ENCODE measurements around the gene VWA5A. TPM values are rescaled to one million over a fixed set of nuclear protein-coding genes. Genes with fewer than 3 reads are reported as not detected.

The VWA5A gene
- total RNA-seq, 1 donor from 2014 or later = 5.3 TPM

DNA sequence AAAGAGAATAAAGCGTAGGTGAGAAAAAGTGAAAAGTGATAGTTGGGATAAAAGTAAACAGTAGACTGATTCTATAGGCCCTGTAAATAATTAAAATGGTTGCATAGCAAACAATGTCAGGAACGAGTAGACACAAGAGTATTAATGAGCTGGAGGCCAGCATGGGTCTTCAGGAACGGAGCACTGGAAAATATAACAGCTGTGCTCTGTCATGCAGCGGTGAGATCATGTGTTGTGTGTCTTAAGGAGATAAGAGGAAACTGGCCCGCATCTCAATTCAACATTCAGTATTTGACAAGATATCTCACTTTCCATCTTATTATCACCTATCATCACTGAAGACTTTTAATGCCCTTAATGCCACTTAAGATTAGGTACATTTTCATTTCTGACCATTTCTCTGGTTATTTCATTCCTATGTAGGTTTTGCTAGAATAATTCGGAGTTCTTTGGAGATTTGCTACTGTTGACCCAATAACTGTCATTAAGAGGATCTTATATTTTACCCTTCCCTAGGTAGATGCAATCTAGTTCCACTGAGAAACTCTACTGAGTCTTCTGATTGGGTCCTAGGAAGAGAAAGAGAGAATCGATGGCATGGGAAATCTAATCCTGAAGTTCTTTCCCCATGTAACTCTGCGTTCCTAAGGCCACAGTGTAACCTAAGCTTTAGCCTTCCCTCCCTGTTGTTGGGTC is 35.5 kb upstream of the VWA5A start:
- Histone ChIP-seq H3K4me3 (ENCODE audit: low read depth, low read length) (no peak overlapping the region), H3K36me3 (ENCODE audit: control insufficient read depth, insufficient read depth, low read length) (no peaks in the 10 kb centered on the region), H3K27me3 (ENCODE audit: control insufficient read depth, insufficient read depth, low read length) (no peaks in the 10 kb centered on the region)
- DNase-seq (ENCODE audit: low read depth) (no peak), FAIRE-seq (peak; percentile 18)
- TF ChIP-seq CTCF (IDR thresholded peaks at IDR 0.05; ENCODE audit: insufficient read depth, low read length, severe bottlenecking) = no peak

DNA sequence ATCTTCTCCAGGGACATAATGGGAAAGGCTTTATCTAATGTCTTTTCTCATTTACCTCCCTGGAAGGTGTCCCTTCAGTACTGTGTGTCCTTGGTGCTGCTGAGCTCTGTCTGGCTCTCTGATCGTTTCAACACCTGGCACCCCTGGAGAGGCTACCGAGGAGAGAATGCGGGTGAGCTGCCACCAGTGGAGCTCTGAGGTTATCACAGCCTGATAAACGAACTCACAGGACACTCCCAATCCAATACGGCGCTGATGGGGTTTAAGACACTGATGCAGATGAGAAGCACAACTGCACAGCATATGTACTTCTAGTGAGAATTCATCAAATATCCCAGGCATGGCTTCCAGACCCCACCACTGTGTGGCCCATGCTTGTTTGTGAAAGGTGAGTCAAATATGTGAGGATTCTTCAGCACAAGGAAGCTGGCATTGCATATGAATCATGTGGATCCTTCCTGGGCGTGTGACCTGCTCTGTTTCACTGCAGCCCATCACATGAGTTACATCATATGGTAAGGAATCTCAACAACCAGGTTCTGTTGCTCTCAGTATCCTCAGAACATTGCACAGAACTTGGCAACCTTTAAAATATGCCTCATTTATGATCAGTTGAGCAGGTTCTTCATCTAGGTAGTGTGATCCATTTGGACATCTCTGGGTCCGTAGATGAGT is 34.8 kb upstream of the VWA5A start:
- peak; percentile 100 for FAIRE-seq
- TF ChIP-seq CTCF (IDR thresholded peaks at IDR 0.05; ENCODE audit: insufficient read depth, low read length, severe bottlenecking) = peak; percentile 9
- H3K27me3 ChIP-seq (ENCODE audit: control insufficient read depth, insufficient read depth, low read length) = no peaks in the 10 kb centered on the region
- H3K36me3 ChIP-seq (ENCODE audit: control insufficient read depth, insufficient read depth, low read length) = no peaks in the 10 kb centered on the region
- DNase-seq (ENCODE audit: low read depth) = peak; percentile 98
- no peak overlapping the region for H3K4me3 ChIP-seq (ENCODE audit: low read depth, low read length)

DNA sequence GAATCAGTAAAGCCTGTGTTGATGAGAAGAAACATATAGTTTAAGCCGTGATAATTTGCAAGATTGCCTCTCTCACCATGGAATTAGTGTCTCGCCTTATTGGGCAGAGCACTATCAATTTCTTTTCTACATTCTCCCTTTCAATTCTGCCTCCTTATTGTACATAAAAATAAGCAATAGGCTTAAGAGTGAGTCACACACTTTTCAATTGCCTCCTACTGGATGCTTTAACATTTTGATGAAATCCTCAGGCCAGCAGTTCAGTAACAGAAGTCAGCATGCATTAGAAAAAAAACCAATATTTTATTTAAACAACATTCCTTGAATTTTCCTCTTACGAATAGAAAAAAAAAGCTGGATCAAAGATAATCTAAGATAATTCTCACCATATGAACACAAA is 33.8 kb upstream of the VWA5A start:
- H3K27me3 ChIP-seq (ENCODE audit: control insufficient read depth, insufficient read depth, low read length) = no peaks in the 10 kb centered on the region
- DNase-seq (ENCODE audit: low read depth) = peak; percentile 43
- H3K4me3 ChIP-seq (ENCODE audit: low read depth, low read length) = no peak overlapping the region
- H3K36me3 ChIP-seq (ENCODE audit: control insufficient read depth, insufficient read depth, low read length) = no peaks in the 10 kb centered on the region
- no peak for FAIRE-seq
- TF ChIP-seq CTCF (IDR thresholded peaks at IDR 0.05; ENCODE audit: insufficient read depth, low read length, severe bottlenecking) = no peak

GRCh38 chr11:124082371-124082770 is 32.9 kb upstream of the VWA5A start:
- Histone ChIP-seq H3K27me3 (ENCODE audit: control insufficient read depth, insufficient read depth, low read length) (no peaks in the 10 kb centered on the region), H3K36me3 (ENCODE audit: control insufficient read depth, insufficient read depth, low read length) (no peaks in the 10 kb centered on the region), H3K4me3 (ENCODE audit: low read depth, low read length) (no peak overlapping the region)
- FAIRE-seq (no peak), DNase-seq (ENCODE audit: low read depth) (peak; percentile 29)
- TF ChIP-seq CTCF (IDR thresholded peaks at IDR 0.05; ENCODE audit: insufficient read depth, low read length, severe bottlenecking) = no peak

GRCh38 chr11:124085583-124085982 is 29.7 kb upstream of the VWA5A start:
- Histone ChIP-seq H3K27me3 (ENCODE audit: control insufficient read depth, insufficient read depth, low read length) (no peaks in the 10 kb centered on the region), H3K4me3 (ENCODE audit: low read depth, low read length) (no peak overlapping the region), H3K36me3 (ENCODE audit: control insufficient read depth, insufficient read depth, low read length) (no peaks in the 10 kb centered on the region)
- FAIRE-seq (no peak), DNase-seq (ENCODE audit: low read depth) (peak; percentile 73)
- no peak for TF ChIP-seq CTCF (IDR thresholded peaks at IDR 0.05; ENCODE audit: insufficient read depth, low read length, severe bottlenecking)

All from bronchial epithelial cell (primary cell).